Large intestine (tissue), 12 donors: ENCODE measurements around the gene SF3B6. TPM values are rescaled to one million over a fixed set of nuclear protein-coding genes. Genes with fewer than 3 reads are reported as not detected.

ENCODE experiments used
- DNase-seq, 2 donors: peaks; one replicate each; pipeline versions ENCODE4 v3.0.0 to v3.0.0-alpha.2; 2013
- H3K27ac ChIP-seq: one replicate; pipeline ENCODE4 v1.5.1; 2013; ENCODE audit warnings: low read length
- H3K27me3 ChIP-seq: 2 replicates; pipeline ENCODE4 v1.6.1; 2013; ENCODE audit warnings: low read length; ENCODE audit not compliant: control insufficient read depth, insufficient read depth
- H3K36me3 ChIP-seq: 2 replicates; pipeline ENCODE4 v1.6.1; 2013; ENCODE audit warnings: low read length; ENCODE audit not compliant: control insufficient read depth, insufficient read depth
- H3K4me1 ChIP-seq: one replicate; pipeline ENCODE4 v1.6.1; 2013; ENCODE audit warnings: low read length; ENCODE audit not compliant: control insufficient read depth, insufficient read depth
- H3K4me3 ChIP-seq: one replicate; pipeline ENCODE4 v1.5.1; 2013; ENCODE audit warnings: low read length
- H3K9me3 ChIP-seq: one replicate; pipeline ENCODE4 v1.6.1; 2013; ENCODE audit warnings: mild to moderate bottlenecking, low read depth, low read length, moderate library complexity; ENCODE audit not compliant: control insufficient read depth
- WGBS: methylation state at CpG from one replicate; pipeline ENCODE4 v1.1.5; 2013; ENCODE audit warnings: low lambda C conversion rate; ENCODE audit not compliant: insufficient coverage; 5-methylcytosine and 5-hydroxymethylcytosine counted together
- long read RNA-seq, 11 donors: transcript quantifications; one replicate each; lab custom pipeline, GENCODE V29; 2026
- polyA plus RNA-seq: library from polyadenylated mRNA; unstranded; fragments of 120-200 nt; gene quantifications from one replicate; pipeline ENCODE4 v1.2.1, GENCODE V29; 2013

The SF3B6 gene
- polyA plus RNA-seq, result 117 TPM
- long read RNA-seq, donor 1, transcript SF3B6-201 (4 exons, 770 nt), result major isoform, 43 of 55 reads
- long read RNA-seq, donor 1, partial matches to known transcripts, result 7 of 55 reads
- long read RNA-seq, donor 1, other reads (novel, unspliced or antisense), result 5 of 55 reads
- long read RNA-seq, donor 2, transcript SF3B6-201 (4 exons, 770 nt), result major isoform, 115 of 130 reads
- long read RNA-seq, donor 2, partial matches to known transcripts, result 8 of 130 reads
- long read RNA-seq, donor 2, other reads (novel, unspliced or antisense), result 6 of 130 reads
- long read RNA-seq, donor 3, result 0 reads
- long read RNA-seq, donor 4, transcript SF3B6-201 (4 exons, 770 nt), result major isoform, 20 of 20 reads
- long read RNA-seq, donor 4, partial matches to known transcripts, result 0 of 20 reads
- long read RNA-seq, donor 4, other reads (novel, unspliced or antisense), result 0 of 20 reads
- long read RNA-seq, donor 5, transcript SF3B6-201 (4 exons, 770 nt), result major isoform, 62 of 70 reads
- long read RNA-seq, donor 5, partial matches to known transcripts, result 5 of 70 reads
- long read RNA-seq, donor 5, other reads (novel, unspliced or antisense), result 0 of 70 reads
- long read RNA-seq, donor 6, transcript SF3B6-201 (4 exons, 770 nt), result major isoform, 105 of 114 reads
- long read RNA-seq, donor 6, partial matches to known transcripts, result 0 of 114 reads
- long read RNA-seq, donor 6, other reads (novel, unspliced or antisense), result 7 of 114 reads
- long read RNA-seq, donor 7, transcript SF3B6-201 (4 exons, 770 nt), result major isoform, 58 of 59 reads
- long read RNA-seq, donor 7, partial matches to known transcripts, result 0 of 59 reads
- long read RNA-seq, donor 7, other reads (novel, unspliced or antisense), result 0 of 59 reads
- long read RNA-seq, donor 8, transcript SF3B6-201 (4 exons, 770 nt), result major isoform, 159 of 169 reads
- long read RNA-seq, donor 8, partial matches to known transcripts, result 0 of 169 reads
- long read RNA-seq, donor 8, other reads (novel, unspliced or antisense), result 10 of 169 reads
- long read RNA-seq, donor 9, transcript SF3B6-202 (2 exons, 720 nt), result minor isoform, 5 of 170 reads
- long read RNA-seq, donor 9, transcript SF3B6-201 (4 exons, 770 nt), result major isoform, 150 of 170 reads
- long read RNA-seq, donor 9, partial matches to known transcripts, result 5 of 170 reads
- long read RNA-seq, donor 9, other reads (novel, unspliced or antisense), result 10 of 170 reads
- long read RNA-seq, donor 10, transcript SF3B6-201 (4 exons, 770 nt), result major isoform, 139 of 155 reads
- long read RNA-seq, donor 10, partial matches to known transcripts, result 5 of 155 reads
- long read RNA-seq, donor 10, other reads (novel, unspliced or antisense), result 10 of 155 reads
- long read RNA-seq, donor 11, transcript SF3B6-201 (4 exons, 770 nt), result major isoform, 87 of 94 reads
- long read RNA-seq, donor 11, partial matches to known transcripts, result 0 of 94 reads
- long read RNA-seq, donor 11, other reads (novel, unspliced or antisense), result 7 of 94 reads

- Histone ChIP-seq H3K27me3 (no peaks in the 10 kb centered on the region), H3K9me3 (no peaks in the 10 kb centered on the region), H3K36me3 (peaks cover 32% of the 10 kb centered on the region), H3K4me1 (peaks cover 16% of the 10 kb centered on the region), H3K4me3 (peak within 1 kb of the TSS; percentile 90), H3K27ac (peak within 1 kb of the TSS; percentile 100)
- DNase-seq, result peak; percentile 100
- WGBS, result 0% methylated on average over 1 of the region's 64 CpGs
These were observed at the start of gene SF3B6 for GRCh38 chr2:24075915-24076848. TSS of gene SF3B6 (minus strand) at chr2:24076326. CDS start at chr2:24076229, 97 bp downstream.

- peak overlapping the region; percentile 89 for H3K27ac ChIP-seq
- 83% methylated on average over 2 of the region's 9 CpGs for WGBS
- DNase-seq, result no peak
These were observed 47.9 kb upstream of the SF3B6 start for GRCh38 chr2:24123922-24124580.

GRCh38 chr2:24123195-24123921 is 47.2 kb upstream of the SF3B6 start, which contains the start of the genes FAM228B and PFN4:
TSS of gene FAM228B (plus strand) at chr2:24123469. CDS start at chr2:24124362, 893 bp downstream.
TSS of gene PFN4 (minus strand) at chr2:24123334. CDS start at chr2:24122535, 799 bp downstream.
- no CpG with 5 or more reads among the region's 103 CpGs for WGBS
- peak; percentile 75 to 91 for DNase-seq

More at GRCh38 chr2:24123922-24124580, 47.9 kb upstream of the SF3B6 start:
- no peaks in the 10 kb centered on the region for H3K36me3 ChIP-seq
- no peaks in the 10 kb centered on the region for H3K4me1 ChIP-seq
- H3K9me3 ChIP-seq, result no peaks in the 10 kb centered on the region
- H3K4me3 ChIP-seq, result peak overlapping the region; percentile 87
- no peaks in the 10 kb centered on the region for H3K27me3 ChIP-seq

GRCh38 chr2:24122366-24123194 is 46.5 kb upstream of the SF3B6 start:
- Histone ChIP-seq H3K27ac (peak overlapping the region; percentile 80), H3K4me3 (peak overlapping the region; percentile 87), H3K9me3 (no peaks in the 10 kb centered on the region), H3K4me1 (no peaks in the 10 kb centered on the region), H3K27me3 (no peaks in the 10 kb centered on the region), H3K36me3 (no peaks in the 10 kb centered on the region)
- 29% methylated on average over 1 of the region's 15 CpGs for WGBS
- DNase-seq, result peak; percentile 17 to 19

More at GRCh38 chr2:24123195-24123921, 47.2 kb upstream of the SF3B6 start, which contains the start of the genes FAM228B and PFN4:
- no peaks in the 10 kb centered on the region for H3K27me3 ChIP-seq
- H3K4me1 ChIP-seq, result no peaks in the 10 kb centered on the region
- peak within 1 kb of the TSS; percentile 89 for H3K27ac ChIP-seq
- H3K36me3 ChIP-seq, result no peaks in the 10 kb centered on the region
- H3K4me3 ChIP-seq, result peak within 1 kb of the TSS; percentile 87
- H3K9me3 ChIP-seq, result no peaks in the 10 kb centered on the region

GRCh38 chr2:24121469-24121868 is 45.3 kb upstream of the SF3B6 start:
- no peak overlapping the region for H3K4me3 ChIP-seq
- no peaks in the 10 kb centered on the region for H3K4me1 ChIP-seq
- H3K27ac ChIP-seq, result no peak overlapping the region
- H3K27me3 ChIP-seq, result no peaks in the 10 kb centered on the region
- no peaks in the 10 kb centered on the region for H3K9me3 ChIP-seq
- WGBS, result no CpG with 5 or more reads among the region's 4 CpGs
- no peak for DNase-seq
- no peaks in the 10 kb centered on the region for H3K36me3 ChIP-seq

GRCh38 chr2:24121066-24121465 is 44.9 kb upstream of the SF3B6 start:
- 100% methylated on average over 2 of the region's 5 CpGs for WGBS
- H3K27ac ChIP-seq, result no peak overlapping the region
- peak in 1 of 2 donors; percentile 4 for DNase-seq
- H3K9me3 ChIP-seq, result no peaks in the 10 kb centered on the region
- H3K4me3 ChIP-seq, result no peak overlapping the region
- H3K36me3 ChIP-seq, result no peaks in the 10 kb centered on the region
- no peaks in the 10 kb centered on the region for H3K4me1 ChIP-seq
- no peaks in the 10 kb centered on the region for H3K27me3 ChIP-seq

GRCh38 chr2:24117902-24118301 is 41.8 kb upstream of the SF3B6 start:
- H3K4me3 ChIP-seq, result no peak overlapping the region
- DNase-seq, result no peak
- H3K36me3 ChIP-seq, result peaks cover 3% of the 10 kb centered on the region
- H3K4me1 ChIP-seq, result no peaks in the 10 kb centered on the region
- H3K27ac ChIP-seq, result no peak overlapping the region
- no peaks in the 10 kb centered on the region for H3K9me3 ChIP-seq
- no CpG with 5 or more reads among the region's 1 CpG for WGBS
- no peaks in the 10 kb centered on the region for H3K27me3 ChIP-seq

GRCh38 chr2:24115057-24115456 is 38.9 kb upstream of the SF3B6 start:
- Histone ChIP-seq H3K4me3 (no peak overlapping the region), H3K27ac (no peak overlapping the region), H3K9me3 (no peaks in the 10 kb centered on the region), H3K4me1 (no peaks in the 10 kb centered on the region), H3K36me3 (peaks cover 3% of the 10 kb centered on the region), H3K27me3 (no peaks in the 10 kb centered on the region)
- WGBS, result 88% methylated on average over 1 of the region's 2 CpGs
- DNase-seq, result no peak
